Measurements from ENCODE around the gene PTPRK. TPM values are rescaled to one million over a fixed set of nuclear protein-coding genes. Genes with fewer than 3 reads are reported as not detected.

Gene PTPRK
- total RNA-seq, 4 donors from 2014 or later, result 20.0 to 64.2 (median 36.6) TPM

- intact Hi-C loops (cut with DNase I; ENCODE audit: low total_unique reads), result no loop called here
- H3K4me3 ChIP-seq, result no peak overlapping the region
- H3K27me3 ChIP-seq, result no peaks in the 10 kb centered on the region
- no peaks in the 10 kb centered on the region for H3K36me3 ChIP-seq
- no peaks in the 10 kb centered on the region for H3K4me1 ChIP-seq
- TF ChIP-seq POLR2A (IDR thresholded peaks at IDR 0.05), result no peak
- no peak for TF ChIP-seq CTCF (IDR thresholded peaks at IDR 0.05)
- H3K9me3 ChIP-seq, result no peaks in the 10 kb centered on the region
- no peak for DNase-seq
- no peak overlapping the region for H3K27ac ChIP-seq
Observed at GRCh38 chr6:127920804-127921203, 599.6 kb downstream of the PTPRK start.
